Measurements from ENCODE around the gene CLCNKB.

DNA sequence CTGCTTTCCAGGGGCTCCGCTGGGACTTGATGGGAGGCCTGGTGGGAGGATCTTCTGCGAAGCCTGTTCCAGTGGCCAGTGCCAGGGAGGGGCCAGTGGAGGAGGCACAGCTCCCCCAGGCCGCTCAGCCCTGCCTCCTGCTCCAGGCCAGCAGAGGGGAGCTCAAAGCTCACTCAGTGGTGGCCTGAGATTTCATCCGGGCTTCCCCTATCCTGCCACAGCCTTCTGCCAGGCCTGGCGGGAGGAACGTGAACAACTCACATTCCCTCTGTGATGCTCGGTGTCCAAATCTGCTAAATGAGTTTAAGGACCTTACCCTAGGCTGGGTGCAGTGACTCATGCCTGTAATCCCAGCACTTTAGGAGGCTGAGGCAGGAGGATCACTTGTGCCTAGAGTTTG is 3.3 kb downstream of the CLCNKB start:
- TF ChIP-seq, protein P1, sequence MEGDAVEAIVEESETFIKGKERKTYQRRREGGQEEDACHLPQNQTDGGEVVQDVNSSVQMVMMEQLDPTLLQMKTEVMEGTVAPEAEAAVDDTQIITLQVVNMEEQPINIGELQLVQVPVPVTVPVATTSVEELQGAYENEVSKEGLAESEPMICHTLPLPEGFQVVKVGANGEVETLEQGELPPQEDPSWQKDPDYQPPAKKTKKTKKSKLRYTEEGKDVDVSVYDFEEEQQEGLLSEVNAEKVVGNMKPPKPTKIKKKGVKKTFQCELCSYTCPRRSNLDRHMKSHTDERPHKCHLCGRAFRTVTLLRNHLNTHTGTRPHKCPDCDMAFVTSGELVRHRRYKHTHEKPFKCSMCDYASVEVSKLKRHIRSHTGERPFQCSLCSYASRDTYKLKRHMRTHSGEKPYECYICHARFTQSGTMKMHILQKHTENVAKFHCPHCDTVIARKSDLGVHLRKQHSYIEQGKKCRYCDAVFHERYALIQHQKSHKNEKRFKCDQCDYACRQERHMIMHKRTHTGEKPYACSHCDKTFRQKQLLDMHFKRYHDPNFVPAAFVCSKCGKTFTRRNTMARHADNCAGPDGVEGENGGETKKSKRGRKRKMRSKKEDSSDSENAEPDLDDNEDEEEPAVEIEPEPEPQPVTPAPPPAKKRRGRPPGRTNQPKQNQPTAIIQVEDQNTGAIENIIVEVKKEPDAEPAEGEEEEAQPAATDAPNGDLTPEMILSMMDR (IDR thresholded peaks at IDR 0.05; ENCODE audit: insufficient read depth, low read depth, low read length) = no peak
- TF ChIP-seq EZH2 (IDR thresholded peaks at IDR 0.05; ENCODE audit: insufficient read depth, low read length) = no peak
